ENCODE measurements around the gene ENPP6.

GRCh38 chr4:184216515-184216914 lies 1.2 kb downstream of the ENPP6 start:
- TF ChIP-seq TAF1 (IDR thresholded peaks at IDR 0.05; ENCODE audit: low read depth) = no peak
- no peak for TF ChIP-seq CREB1 (IDR thresholded peaks at IDR 0.05; ENCODE audit: low read depth)
- TF ChIP-seq TEAD4 (IDR thresholded peaks at IDR 0.05) = no peak
- TF ChIP-seq EP300 (IDR thresholded peaks at IDR 0.05; ENCODE audit: borderline replicate concordance) = no peak
- no peak for TF ChIP-seq REST (IDR thresholded peaks at IDR 0.05; ENCODE audit: low read depth)
- TF ChIP-seq TCF12 (IDR thresholded peaks at IDR 0.05; ENCODE audit: low read depth) = no peak
- no peak for TF ChIP-seq YY1 (IDR thresholded peaks at IDR 0.05; ENCODE audit: low read depth)
- no peak for TF ChIP-seq NFIC (IDR thresholded peaks at IDR 0.05)
- no peak for TF ChIP-seq MAX (IDR thresholded peaks at IDR 0.05)
- no peak for TF ChIP-seq ZBTB7A (IDR thresholded peaks at IDR 0.05; ENCODE audit: low read depth)
- TF ChIP-seq EGR1 (IDR thresholded peaks at IDR 0.05) = no peak
